Measurements from ENCODE around the gene FIP1L1. TPM values are rescaled to one million over a fixed set of nuclear protein-coding genes. Genes with fewer than 3 reads are reported as not detected.

Gene FIP1L1
- total RNA-seq, 1 experiment from 2014 or later = 47.6 TPM

DNA sequence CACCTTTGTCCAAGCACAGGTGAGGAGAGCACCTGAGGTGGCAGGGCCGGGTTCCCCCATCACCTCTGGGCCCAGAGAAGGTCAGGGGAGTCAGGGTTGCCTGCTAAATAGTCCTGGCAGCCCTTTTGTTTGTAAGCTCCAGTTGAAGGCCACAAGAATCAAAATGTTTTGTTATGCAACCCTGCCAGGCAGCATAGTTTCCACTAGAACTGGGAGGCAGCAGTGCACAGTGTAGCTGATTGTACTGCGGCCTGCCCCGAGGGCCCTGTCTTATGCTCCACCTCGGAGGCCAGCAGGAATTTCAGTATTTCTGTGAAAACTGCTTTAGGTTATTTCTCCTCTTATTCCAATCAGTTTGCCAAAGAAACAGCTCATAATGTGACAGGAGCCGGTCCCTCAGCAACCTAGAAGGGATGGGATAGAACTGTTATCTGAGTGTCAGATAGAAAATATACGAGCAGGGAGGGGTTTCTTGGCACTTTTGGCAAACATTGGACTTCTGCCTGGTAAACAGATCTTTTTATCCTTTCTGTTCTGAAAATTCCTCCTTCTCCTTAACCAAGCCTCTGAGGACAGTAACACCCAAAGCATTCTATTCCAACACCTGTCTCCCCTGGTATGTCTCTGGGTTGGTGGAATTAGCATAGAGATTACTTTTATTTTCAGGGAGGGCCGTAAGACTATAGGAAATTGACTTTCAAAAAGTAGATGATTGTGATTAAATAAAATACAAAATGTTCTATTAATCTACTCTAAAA lies 120.2 kb downstream of the FIP1L1 start:
- Mint-ChIP-seq H3K4me1 (peaks cover 18% of the 10 kb centered on the region), H3K4me3 (no peak overlapping the region), H3K36me3 (no peaks in the 10 kb centered on the region), H3K9me3 (no peaks in the 10 kb centered on the region), H3K27me3 (ENCODE audit: low read depth) (no peaks in the 10 kb centered on the region), H3K27ac (no peak overlapping the region)
- peak; percentile 88 for ATAC-seq
- TF ChIP-seq KAT7 (CRISPR knock-in tag; IDR thresholded peaks at IDR 0.05; ENCODE audit: borderline replicate concordance) = no peak
- ChIA-PET CTCF (interaction anchor here (0.7 to 2.1 kb wide), 3 partner anchors 9 to 736 kb away, joined by 3 to 8 read pairs (median 5); no protein-coding TSS in a partner anchor), POLR2A (no interaction called here)
- peak; percentile 20 for DNase-seq (ENCODE audit: low spot score)

DNA sequence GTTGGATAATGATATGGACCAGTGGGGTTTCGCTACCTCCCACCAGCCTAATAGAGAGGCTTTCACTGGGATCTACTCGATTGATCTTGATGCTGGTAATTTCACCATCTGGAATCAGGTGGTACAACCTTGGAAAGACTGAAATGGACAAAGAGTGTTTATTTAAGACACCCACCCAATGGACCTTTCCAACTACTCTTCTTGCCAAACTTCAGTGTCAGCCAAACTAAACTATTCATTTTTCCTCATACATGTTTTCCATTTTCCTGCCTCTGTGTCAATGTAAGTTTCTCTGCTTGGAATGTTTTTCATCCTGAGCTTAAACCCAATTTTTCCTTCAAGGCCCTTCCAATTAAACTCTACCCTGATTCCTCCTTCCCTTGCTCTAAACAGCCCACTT lies 121.3 kb downstream of the FIP1L1 start:
- TF ChIP-seq, protein P1, sequence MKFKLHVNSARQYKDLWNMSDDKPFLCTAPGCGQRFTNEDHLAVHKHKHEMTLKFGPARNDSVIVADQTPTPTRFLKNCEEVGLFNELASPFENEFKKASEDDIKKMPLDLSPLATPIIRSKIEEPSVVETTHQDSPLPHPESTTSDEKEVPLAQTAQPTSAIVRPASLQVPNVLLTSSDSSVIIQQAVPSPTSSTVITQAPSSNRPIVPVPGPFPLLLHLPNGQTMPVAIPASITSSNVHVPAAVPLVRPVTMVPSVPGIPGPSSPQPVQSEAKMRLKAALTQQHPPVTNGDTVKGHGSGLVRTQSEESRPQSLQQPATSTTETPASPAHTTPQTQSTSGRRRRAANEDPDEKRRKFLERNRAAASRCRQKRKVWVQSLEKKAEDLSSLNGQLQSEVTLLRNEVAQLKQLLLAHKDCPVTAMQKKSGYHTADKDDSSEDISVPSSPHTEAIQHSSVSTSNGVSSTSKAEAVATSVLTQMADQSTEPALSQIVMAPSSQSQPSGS (CRISPR knock-in tag; IDR thresholded peaks at IDR 0.05; ENCODE audit: borderline replicate concordance, low read depth) = no peak
- TF ChIP-seq, protein P2, sequence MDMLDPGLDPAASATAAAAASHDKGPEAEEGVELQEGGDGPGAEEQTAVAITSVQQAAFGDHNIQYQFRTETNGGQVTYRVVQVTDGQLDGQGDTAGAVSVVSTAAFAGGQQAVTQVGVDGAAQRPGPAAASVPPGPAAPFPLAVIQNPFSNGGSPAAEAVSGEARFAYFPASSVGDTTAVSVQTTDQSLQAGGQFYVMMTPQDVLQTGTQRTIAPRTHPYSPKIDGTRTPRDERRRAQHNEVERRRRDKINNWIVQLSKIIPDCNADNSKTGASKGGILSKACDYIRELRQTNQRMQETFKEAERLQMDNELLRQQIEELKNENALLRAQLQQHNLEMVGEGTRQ (CRISPR knock-in tag; IDR thresholded peaks at IDR 0.05) = no peak
- TF ChIP-seq, protein P3, sequence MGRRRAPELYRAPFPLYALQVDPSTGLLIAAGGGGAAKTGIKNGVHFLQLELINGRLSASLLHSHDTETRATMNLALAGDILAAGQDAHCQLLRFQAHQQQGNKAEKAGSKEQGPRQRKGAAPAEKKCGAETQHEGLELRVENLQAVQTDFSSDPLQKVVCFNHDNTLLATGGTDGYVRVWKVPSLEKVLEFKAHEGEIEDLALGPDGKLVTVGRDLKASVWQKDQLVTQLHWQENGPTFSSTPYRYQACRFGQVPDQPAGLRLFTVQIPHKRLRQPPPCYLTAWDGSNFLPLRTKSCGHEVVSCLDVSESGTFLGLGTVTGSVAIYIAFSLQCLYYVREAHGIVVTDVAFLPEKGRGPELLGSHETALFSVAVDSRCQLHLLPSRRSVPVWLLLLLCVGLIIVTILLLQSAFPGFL (CRISPR knock-in tag; IDR thresholded peaks at IDR 0.05; ENCODE audit: borderline replicate concordance) = no peak
- TF ChIP-seq ZNF219 (CRISPR knock-in tag; IDR thresholded peaks at IDR 0.05; ENCODE audit: borderline replicate concordance) = no peak
- TF ChIP-seq ESRRA (CRISPR knock-in tag; IDR thresholded peaks at IDR 0.05; ENCODE audit: borderline replicate concordance) = no peak
- ChIA-PET CTCF (no interaction called here), POLR2A (no interaction called here)
- DNase-seq (ENCODE audit: low spot score) (no peak), ATAC-seq (no peak)
- H3K36me3 Mint-ChIP-seq = no peaks in the 10 kb centered on the region
- no peak overlapping the region for H3K4me3 Mint-ChIP-seq
- H3K4me1 Mint-ChIP-seq = peaks cover 18% of the 10 kb centered on the region
- no peaks in the 10 kb centered on the region for H3K27me3 Mint-ChIP-seq (ENCODE audit: low read depth)
- H3K9me3 Mint-ChIP-seq = no peaks in the 10 kb centered on the region
- H3K27ac Mint-ChIP-seq = no peak overlapping the region

DNA sequence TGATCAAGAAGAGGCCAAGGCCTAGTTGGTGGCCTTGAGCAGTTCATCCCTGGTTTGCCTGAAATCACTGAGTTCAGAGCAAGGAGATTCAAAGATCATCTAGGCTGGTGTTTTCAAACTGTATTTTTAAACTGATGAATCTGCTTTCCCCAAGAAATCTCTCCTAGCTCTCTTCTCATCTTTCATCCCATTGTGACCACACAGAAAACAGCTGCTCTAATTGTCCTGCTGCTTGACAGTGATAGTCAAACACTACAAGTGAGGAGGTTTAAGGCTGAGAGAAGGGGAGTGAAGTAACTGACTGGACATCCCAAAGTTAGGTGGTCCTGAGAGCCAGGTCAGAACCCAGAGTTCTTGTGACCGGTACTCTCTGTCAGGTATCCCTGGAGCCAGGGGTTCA lies 122.3 kb downstream of the FIP1L1 start:
- Mint-ChIP-seq H3K4me3 (no peak overlapping the region), H3K36me3 (no peaks in the 10 kb centered on the region), H3K9me3 (no peaks in the 10 kb centered on the region), H3K27ac (no peak overlapping the region), H3K4me1 (peaks cover 18% of the 10 kb centered on the region), H3K27me3 (ENCODE audit: low read depth) (no peaks in the 10 kb centered on the region)
- ATAC-seq (no peak), DNase-seq (ENCODE audit: low spot score) (no peak)
- ChIA-PET POLR2A (no interaction called here), CTCF (no interaction called here)
- TF ChIP-seq, protein P4, sequence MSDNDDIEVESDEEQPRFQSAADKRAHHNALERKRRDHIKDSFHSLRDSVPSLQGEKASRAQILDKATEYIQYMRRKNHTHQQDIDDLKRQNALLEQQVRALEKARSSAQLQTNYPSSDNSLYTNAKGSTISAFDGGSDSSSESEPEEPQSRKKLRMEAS (CRISPR knock-in tag; IDR thresholded peaks at IDR 0.05) = no peak
- TF ChIP-seq, protein P5, sequence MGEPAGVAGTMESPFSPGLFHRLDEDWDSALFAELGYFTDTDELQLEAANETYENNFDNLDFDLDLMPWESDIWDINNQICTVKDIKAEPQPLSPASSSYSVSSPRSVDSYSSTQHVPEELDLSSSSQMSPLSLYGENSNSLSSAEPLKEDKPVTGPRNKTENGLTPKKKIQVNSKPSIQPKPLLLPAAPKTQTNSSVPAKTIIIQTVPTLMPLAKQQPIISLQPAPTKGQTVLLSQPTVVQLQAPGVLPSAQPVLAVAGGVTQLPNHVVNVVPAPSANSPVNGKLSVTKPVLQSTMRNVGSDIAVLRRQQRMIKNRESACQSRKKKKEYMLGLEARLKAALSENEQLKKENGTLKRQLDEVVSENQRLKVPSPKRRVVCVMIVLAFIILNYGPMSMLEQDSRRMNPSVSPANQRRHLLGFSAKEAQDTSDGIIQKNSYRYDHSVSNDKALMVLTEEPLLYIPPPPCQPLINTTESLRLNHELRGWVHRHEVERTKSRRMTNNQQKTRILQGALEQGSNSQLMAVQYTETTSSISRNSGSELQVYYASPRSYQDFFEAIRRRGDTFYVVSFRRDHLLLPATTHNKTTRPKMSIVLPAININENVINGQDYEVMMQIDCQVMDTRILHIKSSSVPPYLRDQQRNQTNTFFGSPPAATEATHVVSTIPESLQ (CRISPR knock-in tag; IDR thresholded peaks at IDR 0.05) = no peak
- TF ChIP-seq ESRRA (CRISPR knock-in tag; IDR thresholded peaks at IDR 0.05; ENCODE audit: borderline replicate concordance) (no peak), ATF1 (CRISPR knock-in tag; IDR thresholded peaks at IDR 0.05) (no peak), CREB1 (CRISPR knock-in tag; IDR thresholded peaks at IDR 0.05) (no peak), FOXP1 (CRISPR knock-in tag; IDR thresholded peaks at IDR 0.05; ENCODE audit: borderline replicate concordance) (no peak), NR3C1 (CRISPR knock-in tag; conservative IDR thresholded peaks at IDR 0.05; ENCODE audit: low read depth) (no peak), GRHL2 (CRISPR knock-in tag; IDR thresholded peaks at IDR 0.05; ENCODE audit: insufficient replicate concordance, severe bottlenecking) (no peak), CBFB (CRISPR knock-in tag; IDR thresholded peaks at IDR 0.05; ENCODE audit: low read depth) (no peak), NFE2L1 (CRISPR knock-in tag; IDR thresholded peaks at IDR 0.05) (no peak)
- TF ChIP-seq, protein P6, sequence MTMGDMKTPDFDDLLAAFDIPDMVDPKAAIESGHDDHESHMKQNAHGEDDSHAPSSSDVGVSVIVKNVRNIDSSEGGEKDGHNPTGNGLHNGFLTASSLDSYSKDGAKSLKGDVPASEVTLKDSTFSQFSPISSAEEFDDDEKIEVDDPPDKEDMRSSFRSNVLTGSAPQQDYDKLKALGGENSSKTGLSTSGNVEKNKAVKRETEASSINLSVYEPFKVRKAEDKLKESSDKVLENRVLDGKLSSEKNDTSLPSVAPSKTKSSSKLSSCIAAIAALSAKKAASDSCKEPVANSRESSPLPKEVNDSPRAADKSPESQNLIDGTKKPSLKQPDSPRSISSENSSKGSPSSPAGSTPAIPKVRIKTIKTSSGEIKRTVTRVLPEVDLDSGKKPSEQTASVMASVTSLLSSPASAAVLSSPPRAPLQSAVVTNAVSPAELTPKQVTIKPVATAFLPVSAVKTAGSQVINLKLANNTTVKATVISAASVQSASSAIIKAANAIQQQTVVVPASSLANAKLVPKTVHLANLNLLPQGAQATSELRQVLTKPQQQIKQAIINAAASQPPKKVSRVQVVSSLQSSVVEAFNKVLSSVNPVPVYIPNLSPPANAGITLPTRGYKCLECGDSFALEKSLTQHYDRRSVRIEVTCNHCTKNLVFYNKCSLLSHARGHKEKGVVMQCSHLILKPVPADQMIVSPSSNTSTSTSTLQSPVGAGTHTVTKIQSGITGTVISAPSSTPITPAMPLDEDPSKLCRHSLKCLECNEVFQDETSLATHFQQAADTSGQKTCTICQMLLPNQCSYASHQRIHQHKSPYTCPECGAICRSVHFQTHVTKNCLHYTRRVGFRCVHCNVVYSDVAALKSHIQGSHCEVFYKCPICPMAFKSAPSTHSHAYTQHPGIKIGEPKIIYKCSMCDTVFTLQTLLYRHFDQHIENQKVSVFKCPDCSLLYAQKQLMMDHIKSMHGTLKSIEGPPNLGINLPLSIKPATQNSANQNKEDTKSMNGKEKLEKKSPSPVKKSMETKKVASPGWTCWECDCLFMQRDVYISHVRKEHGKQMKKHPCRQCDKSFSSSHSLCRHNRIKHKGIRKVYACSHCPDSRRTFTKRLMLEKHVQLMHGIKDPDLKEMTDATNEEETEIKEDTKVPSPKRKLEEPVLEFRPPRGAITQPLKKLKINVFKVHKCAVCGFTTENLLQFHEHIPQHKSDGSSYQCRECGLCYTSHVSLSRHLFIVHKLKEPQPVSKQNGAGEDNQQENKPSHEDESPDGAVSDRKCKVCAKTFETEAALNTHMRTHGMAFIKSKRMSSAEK (CRISPR knock-in tag; IDR thresholded peaks at IDR 0.05; ENCODE audit: borderline replicate concordance) = no peak
- TF ChIP-seq, protein P7, sequence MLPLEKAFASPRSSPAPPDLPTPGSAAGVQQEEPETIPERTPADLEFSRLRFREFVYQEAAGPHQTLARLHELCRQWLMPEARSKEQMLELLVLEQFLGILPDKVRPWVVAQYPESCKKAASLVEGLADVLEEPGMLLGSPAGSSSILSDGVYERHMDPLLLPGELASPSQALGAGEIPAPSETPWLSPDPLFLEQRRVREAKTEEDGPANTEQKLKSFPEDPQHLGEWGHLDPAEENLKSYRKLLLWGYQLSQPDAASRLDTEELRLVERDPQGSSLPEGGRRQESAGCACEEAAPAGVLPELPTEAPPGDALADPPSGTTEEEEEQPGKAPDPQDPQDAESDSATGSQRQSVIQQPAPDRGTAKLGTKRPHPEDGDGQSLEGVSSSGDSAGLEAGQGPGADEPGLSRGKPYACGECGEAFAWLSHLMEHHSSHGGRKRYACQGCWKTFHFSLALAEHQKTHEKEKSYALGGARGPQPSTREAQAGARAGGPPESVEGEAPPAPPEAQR (CRISPR knock-in tag; IDR thresholded peaks at IDR 0.05) = no peak

Data from WTC11 (cell line).